HepG2 (cell line): ENCODE results near the gene IKBKE. TPM values are rescaled to one million over a fixed set of nuclear protein-coding genes. Genes with fewer than 3 reads are reported as not detected.
A peak's percentile ranks its signal among the peaks of the same experiment; 100 is the strongest.

ENCODE experiments used
- FOSL2 ChIP-seq: sonication (generic); formaldehyde crosslinking; IDR thresholded peaks from 2 replicates; pipeline ENCODE4 v1.4.0; 2020; ENCODE audit warnings: missing genetic modification reagents
- FOXK2 ChIP-seq: fragments of 450-650 bp; IDR thresholded peaks from 2 replicates; pipeline ENCODE4 v1.6.1; 2016
- GFI1 ChIP-seq: sonication (generic); formaldehyde crosslinking; IDR thresholded peaks from 2 replicates; pipeline ENCODE4 v1.5.0; 2020; ENCODE audit warnings: missing genetic modification reagents, mild to moderate bottlenecking, borderline replicate concordance
- HOXD1 ChIP-seq: sonication (generic); formaldehyde crosslinking; IDR thresholded peaks from 2 replicates; pipeline ENCODE4 v1.5.0; 2020; ENCODE audit warnings: missing genetic modification reagents
- MAF1 ChIP-seq: sonication (generic); formaldehyde crosslinking; IDR thresholded peaks from 2 replicates; pipeline ENCODE4 v1.5.0; 2020; ENCODE audit warnings: missing genetic modification reagents, borderline replicate concordance
- MLX ChIP-seq: IDR thresholded peaks from 2 replicates; pipeline ENCODE4 v1.6.1; 2016
- POLR2G ChIP-seq: fragments of 200-400 bp; formaldehyde crosslinking; IDR thresholded peaks from 2 replicates; pipeline ENCODE4 v1.6.1; 2018; ENCODE audit warnings: mild to moderate bottlenecking, low read depth, low read length, moderate library complexity
- PRDM4 ChIP-seq: sonication (generic); formaldehyde crosslinking; IDR thresholded peaks from 2 replicates; pipeline ENCODE4 v1.9.0; 2021; ENCODE audit warnings: missing genetic modification reagents, borderline replicate concordance
- SATB2 ChIP-seq: sonication (generic); formaldehyde crosslinking; IDR thresholded peaks from 2 replicates; pipeline ENCODE4 v1.5.0; 2020; ENCODE audit warnings: missing genetic modification reagents
- THYN1 ChIP-seq: sonication (generic); formaldehyde crosslinking; IDR thresholded peaks from 2 replicates; pipeline ENCODE4 v1.8.1; 2023; ENCODE audit warnings: low read depth, mild to moderate bottlenecking, moderate library complexity, missing genetic modification reagents, borderline replicate concordance
- ZNF292 ChIP-seq: sonication (generic); formaldehyde crosslinking; IDR thresholded peaks from 2 replicates; pipeline ENCODE4 v1.8.1; 2022; ENCODE audit warnings: mild to moderate bottlenecking, low read depth, missing genetic modification reagents, borderline replicate concordance
- ZNF574 ChIP-seq: sonication (generic); formaldehyde crosslinking; IDR thresholded peaks from 2 replicates; pipeline ENCODE4 v1.4.0; 2020; ENCODE audit warnings: missing genetic modification reagents
- ZNF609 ChIP-seq: sonication (generic); formaldehyde crosslinking; IDR thresholded peaks from 2 replicates; pipeline ENCODE4 v1.4.0; 2020; ENCODE audit warnings: mild to moderate bottlenecking, missing genetic modification reagents, borderline replicate concordance
- polyA plus RNA-seq, 8 experiments: library from polyadenylated mRNA; depleted of rRNA in 3 of 8; stranded (reverse) in 7 of 8; unstranded in 1 of 8; fragments of >200 nt; fragmentation: Illumina TruSeq in 4 of 8; extraction: Trizol in 4 of 8; gene quantifications; 2 replicates each; pipeline versions ENCODE4 v1.2.1 to v1.2.3, GENCODE V29; 2011 to 2016; ENCODE audit warnings: low read depth in 4 of 8, missing spikeins in 1 of 8, mixed read lengths in 1 of 8; ENCODE audit not compliant: insufficient read depth in 1 of 8
- total RNA-seq, 5 experiments: library from RNA; depleted of rRNA; stranded (reverse); fragments of >200 nt; fragmentation: Illumina TruSeq; extraction: Trizol; gene quantifications; 2 replicates each; pipeline ENCODE4 v1.2.3, GENCODE V29; 2016; ENCODE audit warnings: low read depth in 1 of 5

The IKBKE gene
- total and polyA plus RNA-seq, 2 of the 13 experiments (the other 11 are each of a cell fraction or from before 2014, with no cell fraction given): 4.5 to 5.8 TPM

- 0 out of 2 replicates have a peak, but pooled peaks have one; percentile 46 for TF ChIP-seq ZNF609 (CRISPR knock-in tag)
- no peak for TF ChIP-seq GFI1 (CRISPR knock-in tag)
- TF ChIP-seq HOXD1: no peak
- no peak for TF ChIP-seq ZNF574 (CRISPR knock-in tag)
- no peak for TF ChIP-seq ZNF292 (CRISPR knock-in tag)
- no peak for TF ChIP-seq PRDM4 (CRISPR knock-in tag)
- TF ChIP-seq THYN1 (CRISPR knock-in tag): no peak
- no peak for TF ChIP-seq MAF1 (CRISPR knock-in tag)
- TF ChIP-seq FOSL2 (CRISPR knock-in tag): 0 out of 2 replicates have a peak, but pooled peaks have one; percentile 24
- TF ChIP-seq MLX: no peak
- peak; percentile 43; the same call in 1 of the 2 replicates for TF ChIP-seq POLR2G
- no peak for TF ChIP-seq SATB2
- TF ChIP-seq FOXK2: no peak
Observed at GRCh38 chr1:206469933-206470691, at the start of gene IKBKE (continued).
